Esophagus mucosa (tissue), 1 donor: Measurements from ENCODE around the gene SPOCK1. TPM values are rescaled to one million over a fixed set of nuclear protein-coding genes. Genes with fewer than 3 reads are reported as not detected.
A peak's percentile ranks its signal among the peaks of the same experiment; 100 is the strongest.
"Not testable (repeated sequence)": the region's sequence is repeated elsewhere in the genome, so short reads cannot be mapped to it uniquely, and the experiment has no call there.

Source experiments
- ATAC-seq: fragments of 200-7000 bp; cut with Tn5 transposase; one replicate; pipeline ENCODE4 v1.9.1; 2020
- total RNA-seq: library from RNA; stranded (reverse); gene quantifications from one replicate; pipeline ENCODE4 v1.2.4, GENCODE V29; 2023
- donor health status: DM: yes; HTN: yes; CAD: no.

Gene SPOCK1
- total RNA-seq, 1 donor from 2014 or later: 0.48 TPM

DNA sequence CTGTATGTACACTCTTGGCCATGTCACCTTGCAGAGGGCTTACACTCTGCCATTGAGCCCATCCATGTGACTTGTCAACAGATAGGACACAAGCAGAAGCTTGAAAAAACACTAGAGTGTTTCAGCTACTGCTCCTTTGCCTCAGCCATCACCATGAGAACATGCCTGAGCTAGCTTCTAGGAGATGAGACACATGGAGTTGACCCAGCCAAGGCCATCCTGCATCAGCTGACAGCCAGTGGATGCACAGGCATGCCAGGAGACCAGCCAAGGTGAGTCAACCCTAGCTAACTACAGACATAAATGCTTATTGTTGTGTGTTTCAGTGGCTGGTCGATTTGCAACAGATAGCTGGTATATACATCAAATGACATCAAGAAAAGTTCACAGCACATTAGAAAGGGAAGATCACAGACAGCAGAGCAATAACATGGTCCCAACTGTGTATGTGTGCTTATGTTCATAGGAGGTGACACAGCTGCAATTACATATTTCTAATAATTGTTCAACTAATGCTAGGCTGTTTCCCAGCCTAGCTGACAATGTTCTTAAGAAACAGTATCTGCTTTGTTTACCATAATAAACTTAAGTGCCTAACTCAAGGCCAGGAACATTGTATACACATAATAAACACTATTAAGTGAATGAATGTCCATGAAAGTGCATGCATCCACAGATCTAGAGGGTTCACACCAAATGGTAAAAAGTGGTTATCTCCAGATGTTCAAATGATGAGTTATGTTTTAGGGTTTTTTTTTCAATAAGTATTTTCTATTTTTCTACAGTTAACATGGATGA lies 105.7 kb downstream of the SPOCK1 start:
- ATAC-seq: peak; percentile 56

DNA sequence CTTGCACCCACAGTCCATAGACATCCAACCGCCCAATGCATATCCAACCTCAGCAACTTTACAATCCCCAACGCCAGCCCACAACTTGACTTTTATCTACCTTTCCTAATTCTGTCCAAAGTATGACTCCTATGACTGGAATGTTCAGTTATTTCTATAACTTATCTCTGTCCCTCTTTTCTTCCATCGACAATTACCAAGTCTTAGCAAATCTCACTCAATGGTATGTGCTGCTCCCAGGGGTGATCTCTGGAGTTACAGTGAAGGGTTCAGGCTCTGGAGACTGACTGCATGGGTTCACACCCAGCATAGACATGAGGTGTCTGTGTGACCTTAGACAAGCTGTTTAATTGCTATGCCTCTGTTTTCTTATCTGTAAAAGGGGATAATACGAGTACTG lies 106.9 kb downstream of the SPOCK1 start:
- ATAC-seq: no peak

DNA sequence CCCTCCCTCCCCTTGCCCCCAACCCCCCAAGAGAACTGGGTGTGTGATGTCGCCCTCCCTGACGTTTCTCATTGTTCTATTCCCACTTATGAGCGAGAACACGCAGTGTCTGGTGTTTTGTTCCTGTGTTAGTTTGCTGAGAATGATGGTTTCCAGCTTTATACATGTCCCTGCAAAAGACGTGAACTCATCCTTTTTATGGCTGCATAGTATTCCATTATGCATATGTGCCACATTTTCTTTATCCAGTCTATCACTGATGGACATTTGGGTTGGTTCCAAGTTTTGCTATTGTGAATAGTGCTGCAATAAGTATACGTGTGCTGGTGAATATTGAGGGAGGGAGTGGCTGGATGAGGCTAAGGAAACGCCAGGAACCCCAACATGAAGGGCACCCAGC lies 108.1 kb downstream of the SPOCK1 start:
- not testable (repeated sequence) for ATAC-seq

DNA sequence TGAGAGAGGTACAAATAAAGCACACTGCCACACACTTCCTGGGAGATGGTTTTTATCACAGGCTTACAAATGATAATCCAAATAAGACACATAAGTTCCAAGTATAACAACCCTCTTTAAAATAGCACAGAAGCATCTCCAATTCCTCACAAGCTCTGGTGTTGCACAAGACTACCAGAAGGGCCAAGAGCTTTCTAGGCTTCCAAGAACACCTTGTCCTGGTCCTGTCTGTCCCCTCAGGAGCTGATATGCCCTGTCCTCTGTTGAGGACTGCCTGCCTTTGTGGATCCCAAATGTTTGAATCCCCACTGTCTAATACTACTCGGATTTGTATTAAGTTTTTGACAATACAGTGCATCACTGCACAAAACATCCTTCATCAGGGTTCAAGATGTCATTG lies 110.1 kb downstream of the SPOCK1 start:
- ATAC-seq: no peak

DNA sequence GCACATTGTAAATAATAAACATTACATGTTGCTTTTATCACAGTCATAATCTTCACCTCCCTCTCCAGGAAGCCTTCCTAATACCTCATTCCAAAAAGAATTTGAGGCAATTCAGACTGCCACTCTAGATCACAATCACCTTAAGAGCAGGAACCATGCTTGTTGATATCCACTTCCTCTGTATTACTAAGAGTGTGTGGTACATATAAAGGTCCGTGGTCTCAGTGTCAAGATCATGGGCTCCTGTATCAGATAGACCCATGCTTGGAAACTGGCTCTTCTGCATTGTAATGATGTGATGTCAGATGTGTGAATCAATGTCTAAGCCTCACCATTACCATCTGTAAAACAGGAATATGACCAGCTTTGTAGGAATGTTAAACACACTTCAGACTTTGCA lies 114.1 kb downstream of the SPOCK1 start:
- ATAC-seq: no peak

DNA sequence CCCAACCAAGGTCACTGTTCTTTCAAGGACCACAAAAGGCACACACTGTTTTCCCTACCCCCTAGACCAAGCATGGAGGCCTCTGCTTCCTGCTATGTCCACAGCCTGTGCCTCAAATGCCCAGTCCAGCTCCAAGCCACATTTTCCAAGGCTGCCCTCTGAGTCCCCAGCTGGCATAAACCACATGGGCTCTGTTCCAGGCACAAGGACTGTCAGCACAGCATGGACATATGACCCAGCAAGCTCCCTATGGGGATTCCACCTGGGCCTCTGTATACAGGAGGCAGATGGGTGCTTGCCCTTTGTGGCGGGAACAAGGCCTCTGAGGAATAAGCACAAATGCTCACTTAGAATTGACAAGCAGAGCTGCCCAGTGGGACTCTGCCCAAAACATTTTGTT lies 115.2 kb downstream of the SPOCK1 start:
- ATAC-seq: no peak

DNA sequence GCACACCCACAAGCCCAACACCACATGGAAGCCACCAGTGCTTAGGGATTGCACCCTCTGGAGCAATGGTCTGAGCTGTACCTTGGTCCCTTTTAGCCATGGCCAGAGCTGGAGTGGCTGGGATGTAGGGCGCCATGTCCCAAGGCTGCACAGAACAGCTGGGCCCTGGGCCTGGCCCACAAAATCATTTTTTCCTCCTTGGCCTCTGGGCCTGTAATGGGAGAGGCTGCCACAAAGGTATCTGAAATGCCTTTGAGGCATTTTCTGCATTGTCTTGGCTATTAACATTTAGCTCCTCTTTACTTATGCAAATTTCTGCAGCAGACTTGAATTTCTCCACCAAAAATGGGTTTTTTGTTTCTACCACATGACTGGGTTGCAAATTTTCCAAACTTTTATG lies 117.6 kb downstream of the SPOCK1 start:
- no peak for ATAC-seq

DNA sequence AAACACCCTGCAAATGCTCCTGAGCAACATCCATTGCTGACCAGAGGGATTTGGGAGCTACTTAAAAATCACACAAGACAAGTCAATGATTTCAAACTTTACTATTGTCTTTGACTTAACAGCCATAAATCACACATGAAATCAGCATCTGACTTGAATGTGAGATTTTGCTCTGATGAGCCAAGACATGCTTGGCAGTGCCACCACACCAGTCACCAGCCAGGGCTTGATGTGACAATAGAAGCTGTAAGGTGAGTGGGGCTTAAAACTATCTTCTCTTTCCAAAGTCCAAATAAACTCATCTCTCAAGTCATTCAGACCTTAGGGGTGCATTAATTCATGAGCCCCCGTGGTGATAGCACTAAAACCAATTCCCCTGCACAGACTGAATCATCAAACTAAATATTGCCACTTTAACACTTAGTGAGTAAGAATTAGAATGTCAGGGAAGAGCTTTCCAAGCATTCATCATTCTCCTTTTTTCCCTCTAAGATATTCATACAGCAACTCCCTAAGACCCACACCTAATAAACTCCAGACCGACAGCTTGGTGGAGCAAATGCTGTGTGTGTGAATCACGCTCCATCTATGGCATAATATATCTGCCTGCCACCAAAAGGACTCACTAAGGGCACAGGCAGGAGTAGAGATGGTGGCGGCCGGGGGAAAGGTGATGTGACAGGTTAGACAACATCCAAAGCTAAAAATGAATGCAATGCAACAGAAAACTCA lies 119.4 kb downstream of the SPOCK1 start:
- no peak for ATAC-seq

DNA sequence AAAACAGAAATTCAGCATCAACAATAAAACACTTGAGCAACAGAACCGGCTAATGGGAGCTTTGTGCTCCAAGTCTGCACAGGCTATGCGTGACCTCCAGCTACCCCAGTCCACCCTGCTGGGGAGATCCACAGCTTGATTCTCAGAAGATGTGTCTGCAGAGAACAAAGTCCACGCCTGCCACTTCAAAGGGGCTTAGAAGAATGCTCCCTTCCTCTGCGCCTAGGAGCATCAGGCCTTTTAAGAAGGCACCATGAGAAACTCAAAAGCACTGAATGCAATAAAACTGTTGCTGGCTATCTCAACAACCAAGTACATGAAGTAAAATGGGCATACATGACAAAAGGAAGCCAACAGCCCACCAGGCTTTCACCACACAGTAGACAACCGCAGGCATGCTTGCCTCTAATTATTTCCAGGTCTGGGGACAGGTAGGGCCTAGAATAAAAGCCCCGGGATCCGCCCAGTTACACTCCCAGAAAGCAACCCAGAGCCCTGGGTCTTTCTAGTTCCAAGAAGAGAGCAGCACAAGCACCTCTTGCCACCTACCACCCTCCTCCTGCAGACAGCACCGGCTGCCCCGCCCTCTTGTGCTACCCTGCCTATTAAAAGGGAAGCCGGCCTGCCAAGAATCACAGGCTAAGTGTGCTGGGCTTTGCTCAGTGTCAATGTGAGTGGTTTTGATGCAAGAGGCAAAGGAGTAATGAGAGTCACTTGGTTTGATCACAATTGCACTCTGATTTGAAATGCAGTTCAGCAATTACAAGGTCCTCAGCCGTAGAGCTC lies 123.2 kb downstream of the SPOCK1 start:
- ATAC-seq: no peak

DNA sequence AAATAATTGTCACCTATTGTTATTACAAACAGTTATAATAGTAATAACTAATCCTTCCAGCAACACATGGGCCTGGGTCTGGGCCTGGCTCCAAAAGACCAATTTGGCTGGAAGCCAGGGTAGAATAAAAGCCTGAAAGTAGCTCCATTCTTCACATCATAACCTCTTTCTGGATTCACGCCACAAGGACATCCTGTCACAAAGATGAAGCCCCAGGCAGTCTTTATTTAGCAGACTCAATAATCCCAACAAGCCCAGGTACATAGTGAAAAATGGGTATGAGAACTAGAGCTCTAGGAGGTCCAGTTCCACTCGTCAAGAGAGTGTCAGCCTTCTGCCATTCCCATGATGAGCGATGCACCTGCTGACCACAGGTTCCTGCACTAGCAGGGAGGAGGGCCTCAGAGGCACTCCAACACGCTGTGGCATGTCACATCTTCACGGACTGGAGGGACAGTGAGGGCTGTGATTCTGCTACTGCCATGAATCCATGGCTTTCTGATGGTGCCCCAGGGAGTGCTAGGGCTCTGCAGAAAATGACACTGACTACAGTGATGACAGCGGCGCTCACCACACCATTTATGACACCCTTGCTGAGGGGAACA lies 124.9 kb downstream of the SPOCK1 start:
- ATAC-seq: no peak

DNA sequence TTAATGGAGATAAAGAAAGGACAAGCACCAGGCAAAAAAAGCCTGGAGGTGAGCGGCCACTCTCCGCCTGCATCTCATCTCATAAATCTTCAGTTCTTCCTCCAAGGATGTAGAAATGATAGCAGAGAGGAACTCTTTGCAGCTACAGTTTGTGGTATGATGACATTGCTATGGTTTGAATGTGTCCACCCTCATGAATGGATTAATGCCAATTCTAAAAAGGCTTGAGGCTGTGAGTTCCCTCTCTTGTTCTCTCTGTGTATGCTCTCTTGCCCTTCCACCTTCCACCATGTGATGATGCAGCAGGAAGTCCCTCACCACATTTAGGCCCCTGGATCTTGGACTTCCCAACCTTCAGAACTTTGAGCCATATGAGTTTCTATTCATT lies 126.4 kb downstream of the SPOCK1 start:
- ATAC-seq: no peak

DNA sequence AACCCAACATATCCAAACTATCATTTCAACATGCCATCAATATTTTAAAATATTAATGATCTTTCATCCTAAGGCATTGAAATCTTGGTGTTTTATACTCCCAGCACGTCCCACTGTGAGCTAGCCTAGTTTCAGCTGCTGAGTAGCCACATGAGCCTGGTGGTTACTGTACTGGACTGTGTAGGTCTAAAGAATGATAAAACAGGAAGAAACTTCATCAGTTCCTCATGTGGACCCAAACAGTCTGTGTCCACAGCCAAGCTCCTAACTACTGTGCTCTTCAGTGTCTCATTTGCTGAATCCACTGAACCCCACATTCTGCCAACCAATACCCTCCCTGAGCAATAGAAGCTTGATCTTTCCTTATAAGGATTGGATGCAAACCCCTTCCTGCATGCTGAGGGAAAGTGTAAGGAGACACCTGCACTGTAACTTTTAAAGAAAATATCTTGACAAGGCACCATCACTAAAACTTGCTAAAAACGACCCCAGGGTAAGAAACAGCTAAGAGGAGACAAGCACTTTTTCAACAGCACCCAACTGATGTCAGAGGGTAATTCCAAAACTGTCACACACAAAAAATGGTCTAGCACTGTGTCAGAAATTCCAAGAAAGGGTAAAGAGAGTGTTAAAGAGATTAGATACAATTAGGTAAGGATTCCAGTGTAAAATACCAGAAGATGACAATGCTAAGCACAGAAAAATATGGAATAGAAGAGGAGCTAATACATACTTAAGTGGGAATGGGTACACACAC lies 126.9 kb downstream of the SPOCK1 start:
- no peak for ATAC-seq

DNA sequence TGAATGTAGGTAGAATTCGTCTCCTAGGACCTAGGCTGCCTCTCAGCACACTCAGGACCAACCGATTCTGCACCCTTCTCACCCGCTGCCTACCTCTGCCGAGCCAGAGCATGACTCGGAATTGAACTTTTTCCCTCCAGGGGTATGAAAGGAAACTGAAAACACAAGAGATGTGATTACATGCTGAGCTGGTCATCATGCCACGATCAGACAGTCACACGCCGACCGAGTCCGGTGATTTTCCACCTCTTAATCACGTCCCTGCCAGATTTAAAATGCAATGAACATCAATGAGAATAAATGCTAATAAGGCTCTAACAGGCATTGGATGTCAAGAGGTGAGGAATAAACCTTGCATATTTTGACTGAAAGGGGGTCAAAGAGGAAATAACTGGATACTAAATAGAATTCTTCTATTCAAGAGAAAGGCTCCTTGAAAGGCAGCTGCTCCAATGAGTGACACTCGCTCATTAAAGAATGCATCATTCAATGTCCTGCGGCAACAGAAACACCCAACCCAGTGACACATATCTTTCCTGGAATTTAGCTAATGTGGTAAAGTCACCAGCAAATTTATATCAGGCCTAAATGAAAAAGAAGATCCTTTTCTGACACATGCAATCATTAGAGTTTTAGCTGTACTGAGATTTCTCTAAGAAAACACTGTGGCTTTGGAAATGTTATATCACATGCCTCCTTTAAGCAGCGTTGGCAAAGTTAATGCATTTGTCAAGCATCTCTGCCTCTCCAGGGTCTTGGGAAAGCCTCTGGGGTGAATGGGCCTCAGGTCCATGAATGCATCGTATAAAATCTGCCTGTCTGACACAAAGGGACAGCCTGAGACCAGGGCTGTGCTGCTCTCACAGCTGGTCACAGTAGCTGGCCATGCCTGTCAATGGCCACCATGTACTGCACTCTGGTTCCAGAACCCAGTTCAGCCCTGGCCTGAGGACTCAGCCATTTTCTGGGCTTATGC lies 128.7 kb downstream of the SPOCK1 start:
- ATAC-seq: no peak

DNA sequence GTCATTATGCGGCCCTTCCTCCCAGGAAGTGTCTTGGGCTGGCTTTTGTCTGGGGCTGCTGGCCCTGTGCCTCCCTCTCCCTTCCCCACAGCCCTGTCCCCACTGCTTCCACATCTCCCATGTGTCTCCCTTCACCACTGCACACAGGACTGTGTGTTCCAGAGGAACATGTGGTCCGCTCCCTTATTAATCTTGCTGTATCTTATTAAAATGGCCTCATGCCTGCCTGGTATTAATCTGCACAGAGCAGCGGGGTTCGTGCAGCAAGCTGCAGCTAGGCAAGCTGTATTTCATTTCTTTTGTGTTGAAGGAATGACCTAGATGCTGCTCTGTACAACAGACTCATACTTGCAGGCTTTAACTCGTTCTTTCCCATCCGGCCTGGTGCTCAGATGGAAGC lies 130.5 kb downstream of the SPOCK1 start:
- no peak for ATAC-seq

DNA sequence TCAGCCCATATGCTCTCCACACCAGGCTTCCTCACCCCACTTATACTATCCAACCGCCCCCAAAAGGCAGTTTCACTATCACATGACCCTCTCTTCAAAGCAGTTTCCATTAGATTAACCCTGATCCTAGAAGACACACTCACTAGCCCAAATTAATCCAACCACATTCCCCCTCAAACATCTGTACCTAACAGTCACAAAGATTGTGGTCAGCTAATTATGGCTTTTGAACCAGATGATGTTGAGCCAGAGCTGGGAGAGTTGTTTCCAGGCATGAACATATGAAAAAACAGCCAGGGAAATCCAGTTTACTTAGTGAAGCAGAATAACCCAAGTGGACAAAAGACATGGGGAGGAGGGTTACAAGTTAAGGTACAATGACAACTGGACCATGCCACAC lies 131.2 kb downstream of the SPOCK1 start:
- ATAC-seq: no peak

DNA sequence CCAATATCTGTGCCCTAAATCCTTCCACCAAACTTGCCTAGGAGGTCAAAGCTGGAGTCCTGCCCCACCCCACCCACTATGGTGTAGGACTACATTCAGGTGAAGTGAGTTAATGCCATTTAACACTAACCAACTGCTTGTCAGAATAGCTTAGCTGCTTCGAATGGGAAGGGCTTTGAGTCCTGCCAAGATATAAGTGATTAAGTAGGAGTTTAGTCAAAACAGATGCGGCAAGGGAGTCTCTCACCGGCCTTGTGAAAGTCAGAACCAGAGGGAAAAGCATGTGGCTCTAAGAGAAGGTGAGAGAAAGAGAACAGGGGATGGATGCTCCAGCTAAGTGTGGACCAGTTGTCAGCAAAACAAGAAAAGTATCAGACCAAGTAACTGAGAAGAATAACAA lies 132.6 kb downstream of the SPOCK1 start:
- no peak for ATAC-seq

DNA sequence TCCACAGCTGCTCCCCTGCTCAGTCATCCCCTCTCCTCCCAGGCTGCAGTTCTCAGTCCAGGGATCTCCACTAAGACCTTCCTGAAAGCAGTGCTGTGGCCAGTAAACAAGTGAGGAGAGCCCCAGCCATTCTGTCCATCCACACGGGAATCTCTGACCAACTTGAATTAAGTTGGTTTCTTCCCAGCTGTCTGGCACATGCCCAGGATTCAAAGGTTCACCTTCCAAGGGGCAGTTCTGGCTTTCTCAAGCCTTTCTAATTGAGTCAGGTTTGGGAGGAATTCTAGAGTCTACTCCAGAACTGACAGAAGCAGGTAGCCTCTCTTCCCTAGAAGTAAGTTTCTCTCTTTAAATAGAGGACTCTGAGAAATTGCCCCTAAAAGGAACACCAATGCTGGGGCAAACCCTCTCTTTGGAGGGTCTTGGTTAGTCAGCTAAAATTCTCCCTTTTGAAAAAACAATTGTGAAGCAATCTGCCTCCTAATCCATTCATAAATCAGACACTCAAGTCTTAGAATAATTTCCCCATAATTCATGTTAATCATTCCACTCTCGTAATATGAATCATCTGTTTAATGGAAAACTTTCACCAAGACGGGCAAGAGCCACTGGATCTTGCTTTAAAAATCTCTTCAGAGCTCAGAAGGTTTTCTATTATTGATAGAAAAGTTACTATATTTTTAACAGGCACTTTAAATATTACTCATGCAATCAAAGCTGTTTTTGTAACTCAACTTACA lies 133.8 kb downstream of the SPOCK1 start:
- ATAC-seq: no peak

DNA sequence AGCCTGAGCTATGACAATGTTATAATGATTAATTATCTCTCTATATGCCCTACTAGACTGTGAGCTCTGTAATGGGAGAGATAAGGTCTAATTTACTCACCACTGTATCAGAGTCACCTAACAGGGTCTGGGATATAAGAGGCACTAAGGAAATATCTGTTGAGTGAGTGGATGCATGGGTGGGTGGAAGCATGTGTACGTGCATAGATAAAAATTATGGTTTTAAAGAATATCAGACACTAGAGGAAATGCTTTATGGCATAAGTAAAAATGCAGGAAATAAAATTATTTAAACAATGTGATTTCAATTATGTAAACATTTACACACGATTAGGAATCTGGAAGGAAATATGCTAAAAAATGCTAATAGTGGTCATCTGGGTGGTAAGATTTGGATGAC lies 137.8 kb downstream of the SPOCK1 start:
- ATAC-seq: no peak

DNA sequence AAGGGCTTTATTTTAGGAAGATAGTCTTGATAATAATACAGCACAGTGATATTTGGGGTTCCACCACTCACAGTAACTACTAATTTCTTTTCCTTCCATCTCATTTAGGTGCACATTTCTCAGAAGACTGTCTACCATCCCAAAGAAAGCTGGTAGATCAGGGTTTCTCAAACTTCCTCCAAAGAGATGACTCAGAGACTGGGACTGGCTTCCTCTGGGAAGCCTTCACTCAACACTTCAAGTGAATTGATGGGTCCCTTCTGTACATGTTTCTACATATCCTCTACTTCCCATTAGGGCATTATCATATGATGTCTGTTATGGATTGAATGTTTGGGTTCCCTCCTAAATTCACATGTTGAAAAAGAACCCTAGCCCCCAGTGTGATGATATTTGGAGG lies 138.5 kb downstream of the SPOCK1 start:
- no peak for ATAC-seq

DNA sequence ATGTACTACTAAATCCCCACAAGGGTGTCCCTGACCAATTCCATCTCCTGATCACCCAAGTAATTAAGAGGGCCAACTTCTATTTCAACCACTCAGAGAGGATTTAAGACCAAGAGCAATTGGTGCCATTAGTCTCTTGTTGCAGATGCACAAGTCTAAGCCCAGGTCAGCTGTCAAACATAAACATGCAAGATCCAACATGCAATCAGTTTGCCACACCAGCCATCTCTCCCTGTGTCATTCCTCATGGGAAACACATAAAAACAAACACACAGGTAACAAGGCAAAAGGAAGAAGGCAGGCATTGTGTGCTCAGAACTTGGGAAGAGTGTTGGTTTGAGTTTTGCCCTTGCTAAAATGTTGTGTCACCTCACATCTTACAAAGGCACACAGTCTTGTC lies 139.2 kb downstream of the SPOCK1 start:
- no peak for ATAC-seq
